RWPE2 (cell line): ENCODE data around the gene GALNT2.

Experiments
- ATAC-seq: fragments of 200-7000 bp; cut with Tn5 transposase; 3 replicates; pipeline ENCODE4 v1.9.1; 2021; ENCODE audit warnings: low read depth
- DNase-seq: peaks from one replicate; pipeline ENCODE4 v3.0.0-alpha.2; 2020; ENCODE audit warnings: low spot score
- H3K27ac ChIP-seq: fragments of 450-650 bp; 2 replicates; pipeline ENCODE4 v1.5.1; 2017; ENCODE audit warnings: mild to moderate bottlenecking; ENCODE audit not compliant: poor library complexity, severe bottlenecking
- H3K27me3 ChIP-seq: fragments of 250-450 bp; sonication (Bioruptor Pico); 2 replicates; pipeline ENCODE4 v1.5.1; 2021; ENCODE audit warnings: mild to moderate bottlenecking, moderate library complexity; ENCODE audit not compliant: insufficient read depth, poor library complexity, severe bottlenecking
- H3K36me3 ChIP-seq: fragments of 250-450 bp; sonication (Bioruptor Pico); 2 replicates; pipeline ENCODE4 v1.5.1; 2020; ENCODE audit warnings: low read depth, mild to moderate bottlenecking, moderate library complexity
- H3K4me1 ChIP-seq: fragments of 250-450 bp; sonication (Bioruptor Pico); 2 replicates; pipeline ENCODE4 v1.5.1; 2021; ENCODE audit warnings: mild to moderate bottlenecking, moderate library complexity; ENCODE audit not compliant: insufficient read depth, poor library complexity, severe bottlenecking
- H3K4me3 ChIP-seq: fragments of 250-450 bp; sonication (Bioruptor Pico); 2 replicates; pipeline ENCODE4 v1.5.1; 2021; ENCODE audit warnings: mild to moderate bottlenecking, moderate library complexity; ENCODE audit not compliant: severe bottlenecking
- H3K9me3 ChIP-seq: fragments of 250-450 bp; sonication (Bioruptor Pico); 2 replicates; pipeline ENCODE4 v1.5.1; 2021; ENCODE audit warnings: mild to moderate bottlenecking, moderate library complexity; ENCODE audit not compliant: severe bottlenecking
- CTCF ChIP-seq: fragments of 450-650 bp; IDR thresholded peaks from one replicate; pipeline ENCODE4 v1.5.1; 2017; ENCODE audit warnings: mild to moderate bottlenecking, moderate library complexity; ENCODE audit not compliant: poor library complexity, severe bottlenecking

Gene GALNT2

GRCh38 chr1:230256896-230257295 lies 189.9 kb downstream of the GALNT2 start:
- TF ChIP-seq CTCF, result no peak
- Histone ChIP-seq H3K27ac (no peak overlapping the region), H3K4me3 (no peak overlapping the region), H3K27me3 (no peaks in the 10 kb centered on the region), H3K36me3 (no peaks in the 10 kb centered on the region), H3K9me3 (no peaks in the 10 kb centered on the region), H3K4me1 (no peaks in the 10 kb centered on the region)
- no peak for ATAC-seq
- DNase-seq, result no peak

- Histone ChIP-seq H3K27ac (no peak overlapping the region), H3K9me3 (no peaks in the 10 kb centered on the region), H3K36me3 (no peaks in the 10 kb centered on the region), H3K4me1 (no peaks in the 10 kb centered on the region), H3K4me3 (no peak overlapping the region), H3K27me3 (no peaks in the 10 kb centered on the region)
- TF ChIP-seq CTCF, result no peak
- ATAC-seq (no peak), DNase-seq (no peak)
Measured at GRCh38 chr1:230259621-230260020, 192.6 kb downstream of the GALNT2 start.

GRCh38 chr1:230260831-230261230 lies 193.8 kb downstream of the GALNT2 start:
- TF ChIP-seq CTCF, result no peak
- H3K9me3 ChIP-seq, result no peaks in the 10 kb centered on the region
- H3K4me3 ChIP-seq, result no peak overlapping the region
- ATAC-seq, result no peak
- no peak for DNase-seq
- H3K4me1 ChIP-seq, result no peaks in the 10 kb centered on the region
- no peaks in the 10 kb centered on the region for H3K36me3 ChIP-seq
- no peaks in the 10 kb centered on the region for H3K27me3 ChIP-seq
- H3K27ac ChIP-seq, result no peak overlapping the region

- no peaks in the 10 kb centered on the region for H3K36me3 ChIP-seq
- TF ChIP-seq CTCF, result no peak
- no peaks in the 10 kb centered on the region for H3K9me3 ChIP-seq
Measured at GRCh38 chr1:230261928-230262650, 195.1 kb downstream of the GALNT2 start.

GRCh38 chr1:230262867-230263567 lies 196.0 kb downstream of the GALNT2 start:
- Histone ChIP-seq H3K27me3 (no peaks in the 10 kb centered on the region), H3K9me3 (no peaks in the 10 kb centered on the region), H3K27ac (no peak overlapping the region), H3K4me3 (no peak overlapping the region), H3K4me1 (no peaks in the 10 kb centered on the region), H3K36me3 (no peaks in the 10 kb centered on the region)
- TF ChIP-seq CTCF, result no peak
- ATAC-seq (no peak), DNase-seq (no peak)

More at GRCh38 chr1:230261928-230262650, 195.1 kb downstream of the GALNT2 start:
- no peak for ATAC-seq
- Histone ChIP-seq H3K27me3 (no peaks in the 10 kb centered on the region), H3K27ac (no peak overlapping the region), H3K4me1 (no peaks in the 10 kb centered on the region), H3K4me3 (no peak overlapping the region)
- DNase-seq, result no peak
